SK-N-MC (cell line): ENCODE measurements around the gene RTN4RL2.

Experiments used
- EZH2 ChIP-seq: fragments of 200-600 bp; sonication (generic); IDR thresholded peaks from one replicate; pipeline ENCODE4 v1.6.1; 2017; ENCODE audit warnings: antibody characterized with exemption
- POLR2AphosphoS5 ChIP-seq: IDR thresholded peaks from 2 replicates; pipeline ENCODE4 v1.6.1; 2012; ENCODE audit warnings: mild to moderate bottlenecking, low read depth, low read length, borderline replicate concordance

DNA sequence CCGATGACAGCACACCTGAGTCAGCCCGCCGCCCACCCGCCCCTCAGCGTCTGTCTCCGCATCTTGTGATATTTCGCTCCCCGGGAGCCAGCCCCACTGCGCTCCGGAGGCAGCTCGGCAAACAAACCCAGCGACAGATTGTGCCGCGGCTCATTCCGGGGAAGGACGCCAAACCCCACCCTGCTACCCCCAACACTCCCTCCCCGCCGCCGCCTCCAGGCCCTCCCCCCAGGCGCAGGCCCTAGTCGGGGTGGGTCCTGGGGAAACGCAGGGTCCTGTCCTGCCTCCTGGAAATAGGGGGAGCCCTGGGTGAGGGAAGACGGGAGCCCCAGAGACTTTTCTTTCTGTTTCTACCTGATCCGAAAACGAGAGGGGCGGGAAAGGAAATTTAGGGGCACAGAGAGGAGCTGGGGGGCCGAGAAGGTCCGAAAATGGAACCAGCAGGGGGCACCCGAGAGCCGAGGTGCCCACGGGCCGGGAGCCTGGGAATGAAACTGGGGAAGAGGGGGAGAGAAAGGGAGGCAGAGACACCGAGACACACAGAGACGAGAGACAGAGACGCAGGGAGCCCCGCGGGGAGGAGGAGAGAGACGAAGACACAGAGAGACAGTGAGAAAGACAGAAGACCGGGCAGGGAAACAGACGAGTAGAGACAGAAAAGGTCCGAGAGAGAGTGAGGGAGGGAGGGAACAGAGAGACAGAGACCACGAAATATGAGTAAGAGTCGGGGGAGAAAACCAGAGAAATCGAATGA, 1.7 kb upstream of the RTN4RL2 start:
- TF ChIP-seq POLR2AphosphoS5: no peak
- no peak for TF ChIP-seq EZH2
